ENCODE measurements around the gene TRPV3.
"Not testable (repeated sequence)": the region's sequence is repeated elsewhere in the genome, so short reads cannot be mapped to it uniquely, and the experiment has no call there.

TRPV3 gene

DNA sequence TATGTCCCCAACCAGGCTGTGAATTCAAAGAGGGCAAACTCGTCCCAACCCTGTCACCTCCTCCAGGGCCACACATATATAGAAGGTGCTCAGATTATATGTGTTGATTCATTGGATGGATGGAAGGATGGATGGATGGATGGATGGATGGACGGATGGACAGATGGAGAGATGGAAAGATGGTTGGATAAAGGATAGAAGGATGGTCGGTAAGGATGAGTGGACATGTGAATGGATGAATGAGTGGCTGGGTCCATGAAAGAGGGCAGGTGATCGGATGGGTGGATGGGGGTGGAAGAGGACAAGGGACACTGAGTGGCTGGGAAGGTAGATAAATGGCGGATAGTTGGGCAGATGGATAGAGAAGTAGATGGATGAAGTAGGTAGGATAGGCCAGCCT, 30.1 kb downstream of the TRPV3 start:
- no peak for DNase-seq (ENCODE audit: extremely low read depth in 1 of 2, low read depth in 1 of 2)

DNA sequence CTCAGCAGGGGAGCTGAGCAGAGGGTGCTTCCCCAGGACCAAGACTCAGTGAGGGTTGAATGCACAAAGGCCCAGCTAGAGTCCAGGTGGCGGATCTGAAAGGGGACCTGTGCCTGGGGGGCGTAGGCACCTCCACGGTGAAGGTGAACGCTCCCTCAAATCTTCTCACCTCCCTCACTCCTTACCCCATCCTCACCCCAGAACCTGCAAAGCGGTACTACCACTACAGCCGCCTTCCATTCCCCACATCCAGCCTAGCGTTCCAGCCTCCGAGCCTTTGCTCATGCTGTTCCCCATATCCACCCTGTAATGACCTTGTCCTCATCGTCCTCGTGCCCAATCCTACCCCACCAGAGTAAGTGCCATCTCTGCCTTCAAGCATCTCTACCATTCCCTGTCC, 30.6 kb downstream of the TRPV3 start:
- no peak for DNase-seq (ENCODE audit: extremely low read depth in 1 of 2, low read depth in 1 of 2)

DNA sequence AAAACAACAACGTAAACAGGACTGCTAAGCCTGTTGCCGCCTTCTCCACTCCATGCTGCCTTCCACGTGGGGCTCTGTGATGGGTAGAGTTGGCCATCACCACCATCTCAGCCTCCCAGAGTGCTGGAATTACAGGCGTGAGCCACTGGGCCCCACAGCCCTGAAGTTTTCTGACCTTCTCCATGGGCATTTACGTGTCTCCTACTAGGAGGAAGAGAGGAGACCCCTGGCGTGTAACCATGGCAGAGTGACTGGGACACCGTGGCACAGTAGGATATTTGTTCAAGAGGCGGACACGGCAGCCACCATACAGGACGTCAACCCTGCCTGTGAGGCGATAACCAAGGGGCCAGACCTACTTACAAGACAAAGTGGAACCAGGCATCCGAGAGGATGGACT, 31.1 kb downstream of the TRPV3 start:
- no peak for DNase-seq (ENCODE audit: extremely low read depth in 1 of 2, low read depth in 1 of 2)

DNA sequence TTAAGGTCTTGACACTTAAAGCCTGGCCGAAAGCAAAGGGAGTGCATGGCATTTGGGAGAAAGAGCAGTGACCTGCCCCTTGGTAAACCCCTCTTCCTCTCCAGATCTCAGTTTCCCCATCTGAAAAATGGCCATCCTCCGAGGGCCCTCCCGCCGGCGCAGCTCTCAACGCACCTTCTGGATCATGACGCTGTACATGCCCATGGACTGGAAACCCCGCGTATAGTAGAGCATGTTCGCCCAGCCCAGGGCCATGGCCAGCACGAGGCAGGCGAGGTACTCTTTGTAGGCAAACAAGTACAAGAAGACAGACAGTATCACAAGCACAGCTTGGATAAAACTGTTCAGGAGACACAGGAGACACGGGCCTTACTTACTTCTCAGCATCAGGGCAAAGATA, 33.6 kb downstream of the TRPV3 start:
- no peak for DNase-seq (ENCODE audit: extremely low read depth in 1 of 2, low read depth in 1 of 2)

DNA sequence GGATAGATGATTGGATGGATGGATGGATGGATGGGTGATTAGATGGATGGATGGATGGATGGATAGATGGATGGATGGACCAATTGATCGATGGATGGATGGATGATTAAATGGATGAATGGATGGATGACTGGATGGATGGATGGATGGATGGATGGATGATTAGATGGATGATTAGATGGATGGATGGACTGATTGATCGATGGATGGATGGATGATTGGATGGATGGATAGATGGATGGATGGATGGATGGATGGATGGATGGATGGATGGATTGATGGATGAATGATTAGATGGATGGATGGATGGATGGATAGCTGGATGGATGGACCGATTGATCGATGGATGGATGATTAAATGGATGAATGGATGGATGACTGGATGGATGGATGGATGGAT, 38.1 kb downstream of the TRPV3 start:
- DNase-seq (ENCODE audit: extremely low read depth in 1 of 2, low read depth in 1 of 2) = not testable (repeated sequence)

DNA sequence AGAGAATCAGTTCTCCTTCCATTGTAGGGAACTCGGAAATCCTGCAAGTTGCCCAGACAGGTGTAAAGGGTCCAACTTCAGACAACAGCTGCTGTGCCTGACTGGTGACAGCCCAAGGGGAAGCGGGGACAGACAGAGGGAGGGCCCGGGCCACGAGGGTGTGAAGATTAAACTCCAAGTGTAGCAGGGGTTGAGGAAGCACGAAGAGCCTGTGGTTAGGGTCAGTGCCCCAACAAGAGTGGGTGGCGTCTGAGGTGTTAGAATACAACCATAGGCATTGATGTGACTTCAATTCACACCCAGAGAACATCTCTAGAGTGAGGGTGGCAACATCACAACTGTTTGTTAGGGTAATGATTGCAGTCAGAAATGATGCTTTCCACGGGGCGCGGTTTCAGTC, 42.7 kb downstream of the TRPV3 start:
- DNase-seq (ENCODE audit: extremely low read depth in 1 of 2, low read depth in 1 of 2) = no peak

DNA sequence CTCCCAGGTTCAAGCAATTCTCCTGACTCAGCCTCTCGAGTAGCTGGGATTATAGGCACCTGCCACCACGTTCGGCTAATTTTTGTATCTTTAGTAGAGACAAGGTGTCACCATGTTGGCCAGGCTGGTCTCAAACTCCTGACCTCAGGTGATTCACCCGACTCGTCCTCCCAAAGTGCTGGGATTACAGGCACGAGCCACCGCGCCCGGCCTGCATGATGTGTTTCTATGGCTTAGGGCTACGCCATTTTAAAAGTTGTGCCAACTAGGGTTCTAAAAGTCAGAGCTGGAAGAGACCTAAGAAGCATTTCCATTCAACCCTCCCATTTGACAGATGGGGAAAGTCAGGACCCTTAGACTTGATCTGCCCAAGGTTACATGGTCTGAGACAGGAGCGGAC, 43.4 kb downstream of the TRPV3 start:
- not testable (repeated sequence) for DNase-seq (ENCODE audit: extremely low read depth in 1 of 2, low read depth in 1 of 2)

DNA sequence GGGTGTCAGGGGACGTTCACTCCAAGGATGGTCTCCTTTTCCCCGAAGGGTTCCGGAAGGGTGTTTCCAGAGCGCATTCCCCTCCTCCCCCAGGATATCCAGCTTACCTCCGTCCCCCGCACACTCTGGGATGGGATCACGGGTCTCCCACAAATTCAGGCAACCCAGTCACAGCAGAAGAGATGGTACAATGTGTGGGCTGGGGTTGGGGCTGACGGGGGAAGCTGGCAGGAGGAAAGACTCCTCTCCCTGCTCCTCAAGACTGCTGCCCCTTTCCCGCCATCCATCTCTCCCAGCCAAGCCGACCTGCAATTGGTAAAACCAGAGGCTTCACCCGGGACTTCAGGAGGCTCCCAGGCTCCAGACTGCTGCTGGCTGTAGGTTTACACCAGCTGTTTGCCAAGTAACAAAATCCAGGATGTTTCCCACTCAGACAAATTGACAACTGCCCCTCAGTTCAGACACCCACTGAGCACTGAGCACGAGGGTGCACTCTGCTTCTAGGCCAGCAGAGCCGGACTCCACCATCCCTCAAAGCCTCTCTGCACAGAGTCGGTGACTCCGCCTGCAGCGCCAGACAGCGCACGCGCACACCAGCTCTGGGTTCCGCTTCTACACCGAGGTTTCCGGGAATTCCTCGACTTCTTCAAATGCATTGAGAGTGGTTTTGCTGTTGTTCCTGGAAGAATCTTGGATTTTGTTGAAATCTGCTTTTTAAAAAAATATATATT, 44.1 kb downstream of the TRPV3 start:
- no peak for DNase-seq (ENCODE audit: extremely low read depth in 1 of 2, low read depth in 1 of 2)

DNA sequence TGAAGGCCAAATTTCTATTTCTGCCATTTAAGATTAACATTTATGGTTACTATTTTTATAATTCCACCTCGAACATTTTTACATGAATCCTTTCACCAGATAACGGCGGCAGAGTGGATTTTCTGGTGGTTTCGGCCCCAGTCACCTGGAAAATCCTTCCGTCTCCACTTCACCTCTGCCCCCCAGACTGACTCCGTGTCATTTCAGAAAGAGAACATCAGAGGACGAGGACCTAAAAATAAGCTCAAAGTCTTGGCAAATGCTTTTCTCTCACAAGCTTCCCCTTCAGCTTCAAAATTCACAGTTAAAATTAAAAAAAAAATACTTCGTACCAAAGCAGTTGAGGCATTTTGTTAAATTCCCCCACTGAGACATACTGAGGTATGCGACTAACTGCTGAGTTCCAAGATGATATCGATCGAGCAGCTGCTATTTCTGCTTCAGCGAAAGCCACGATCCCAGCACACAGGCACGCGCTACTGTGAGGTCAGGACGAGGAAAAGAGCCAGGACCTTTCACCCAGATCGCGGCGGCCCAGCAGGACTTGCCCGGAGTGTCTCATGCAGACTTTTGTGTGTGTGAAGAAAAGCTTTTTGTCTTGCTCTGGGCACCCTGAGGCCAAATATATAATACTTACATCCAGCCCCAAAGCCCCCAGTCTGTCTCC, 45.0 kb downstream of the TRPV3 start:
- DNase-seq (ENCODE audit: extremely low read depth in 1 of 2, low read depth in 1 of 2) = no peak

DNA sequence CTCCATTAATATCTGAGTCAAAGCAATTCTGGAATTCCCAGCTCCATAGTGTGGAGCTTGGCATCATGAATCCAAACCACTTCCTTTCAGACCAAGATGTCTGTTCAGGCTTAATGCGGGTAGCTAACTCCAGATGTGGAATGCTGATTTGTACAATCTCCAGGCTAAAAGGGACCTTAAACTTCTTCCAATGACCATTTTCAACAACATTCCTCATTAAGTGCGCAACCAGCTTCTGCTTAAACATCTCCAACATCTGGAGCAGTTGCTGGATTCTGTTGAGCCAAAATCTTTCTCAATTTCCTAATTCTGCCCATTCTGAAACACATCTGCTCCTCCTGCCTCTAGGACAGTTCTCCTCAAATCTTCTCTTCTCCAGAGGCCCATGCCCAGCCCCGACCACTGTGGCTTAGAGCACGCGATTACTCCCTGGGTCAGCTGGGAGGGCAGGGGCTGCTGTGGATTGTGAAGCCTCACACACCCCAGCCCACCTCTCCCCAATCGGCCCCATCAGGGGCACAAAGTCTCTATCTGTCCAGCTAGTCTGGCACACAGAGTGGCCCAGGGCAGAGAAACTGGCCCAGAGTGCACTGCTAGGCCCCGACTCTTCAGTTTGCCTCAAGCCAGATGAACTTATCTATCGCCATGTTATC, 45.6 kb downstream of the TRPV3 start:
- DNase-seq (ENCODE audit: extremely low read depth in 1 of 2, low read depth in 1 of 2) = no peak

DNA sequence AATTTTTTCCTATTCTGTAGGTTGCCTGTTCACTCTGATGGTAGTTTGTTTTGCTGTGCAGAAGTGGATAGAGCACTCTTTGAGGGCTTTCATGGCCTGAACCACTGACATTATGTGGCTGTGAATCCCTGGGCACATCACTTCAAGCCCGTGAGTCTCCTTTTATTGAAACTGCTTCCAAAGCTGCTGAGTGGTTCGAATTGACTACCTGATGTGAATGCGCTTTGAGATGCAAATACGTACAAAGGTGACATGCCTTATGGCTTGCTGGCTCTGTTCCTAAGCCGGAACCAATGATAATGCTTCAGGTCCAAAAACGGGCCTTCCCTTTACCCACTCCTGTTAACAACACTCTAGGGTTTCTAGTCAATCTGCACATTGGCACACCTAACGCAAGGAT, 47.5 kb downstream of the TRPV3 start:
- no peak for DNase-seq (ENCODE audit: extremely low read depth in 1 of 2, low read depth in 1 of 2)

DNA sequence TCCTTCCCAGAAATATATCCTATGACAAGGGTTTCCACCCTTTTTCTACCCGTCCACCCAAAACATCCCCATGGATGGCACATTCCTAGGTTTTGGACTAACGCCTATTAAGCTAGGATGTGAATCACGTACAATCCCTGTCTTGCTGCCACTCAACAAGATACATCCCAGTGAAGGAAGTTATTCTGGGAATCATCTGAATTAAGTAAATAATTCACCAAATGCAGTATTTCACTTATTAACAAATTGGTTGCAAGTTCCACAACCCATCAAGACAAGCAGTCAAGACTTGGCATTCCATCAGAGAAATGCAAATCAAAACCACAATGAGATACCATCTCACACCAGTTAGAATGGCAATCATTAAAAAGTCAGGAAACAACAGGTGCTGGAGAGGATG, 49.7 kb downstream of the TRPV3 start:
- no peak for DNase-seq (ENCODE audit: extremely low read depth in 1 of 2, low read depth in 1 of 2)

DNA sequence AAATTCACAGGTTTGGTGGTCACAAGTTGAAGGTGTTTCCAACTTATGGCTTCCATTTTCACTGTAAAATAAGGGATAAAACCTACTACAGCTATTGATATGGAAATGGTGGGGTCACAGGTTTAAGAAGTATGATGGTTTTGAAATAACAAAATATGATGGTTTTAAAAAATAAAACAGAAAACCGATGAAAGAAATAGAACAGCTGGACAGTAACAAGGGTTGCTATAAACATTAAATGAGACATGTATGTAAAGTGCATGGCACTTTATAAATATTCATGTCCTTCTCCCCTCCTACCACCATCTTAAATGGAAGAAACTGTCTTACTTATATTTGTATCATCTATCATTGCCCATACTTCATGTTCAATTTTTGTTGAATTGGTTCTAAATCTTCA, 50.5 kb downstream of the TRPV3 start:
- no peak for DNase-seq (ENCODE audit: extremely low read depth in 1 of 2, low read depth in 1 of 2)

DNA sequence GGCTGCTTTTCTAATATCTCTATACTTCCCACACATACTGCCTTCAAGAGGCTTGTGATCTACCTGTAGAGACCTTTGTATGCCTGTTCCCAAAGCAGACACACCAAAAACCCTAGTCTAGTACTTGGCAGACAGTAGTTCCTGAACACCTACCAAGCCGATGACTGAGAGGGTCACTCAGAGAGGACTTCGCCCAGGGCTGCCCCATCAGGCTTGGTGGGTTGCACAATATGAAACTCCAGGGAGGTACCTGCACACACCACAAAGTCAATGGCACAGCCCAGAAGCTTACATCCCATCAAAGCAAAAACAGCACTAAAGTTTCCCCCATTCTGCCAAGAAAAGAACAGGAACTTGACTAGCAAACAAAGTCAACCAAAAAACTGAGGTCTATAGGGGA, 51.6 kb downstream of the TRPV3 start:
- DNase-seq (ENCODE audit: extremely low read depth in 1 of 2, low read depth in 1 of 2) = no peak

DNA sequence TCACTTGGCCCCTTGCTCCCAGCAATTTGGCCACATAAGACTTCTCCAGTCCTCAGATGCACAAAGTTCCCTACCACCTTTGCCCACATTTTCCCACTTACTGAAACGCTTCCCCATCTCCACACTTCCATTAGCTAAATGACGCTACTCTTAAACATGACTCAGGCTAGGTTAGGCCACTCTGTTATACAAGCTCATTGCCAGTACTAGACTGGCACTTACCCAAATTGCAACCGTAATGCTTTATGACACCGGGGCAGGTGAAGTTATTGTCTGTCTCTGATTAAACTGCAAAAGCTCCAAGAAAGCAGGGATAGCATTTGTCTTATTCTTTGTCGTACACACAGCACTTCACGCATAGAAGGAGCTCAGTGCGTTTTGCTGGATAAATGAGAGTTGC, 52.6 kb downstream of the TRPV3 start:
- no peak for DNase-seq (ENCODE audit: extremely low read depth in 1 of 2, low read depth in 1 of 2)

DNA sequence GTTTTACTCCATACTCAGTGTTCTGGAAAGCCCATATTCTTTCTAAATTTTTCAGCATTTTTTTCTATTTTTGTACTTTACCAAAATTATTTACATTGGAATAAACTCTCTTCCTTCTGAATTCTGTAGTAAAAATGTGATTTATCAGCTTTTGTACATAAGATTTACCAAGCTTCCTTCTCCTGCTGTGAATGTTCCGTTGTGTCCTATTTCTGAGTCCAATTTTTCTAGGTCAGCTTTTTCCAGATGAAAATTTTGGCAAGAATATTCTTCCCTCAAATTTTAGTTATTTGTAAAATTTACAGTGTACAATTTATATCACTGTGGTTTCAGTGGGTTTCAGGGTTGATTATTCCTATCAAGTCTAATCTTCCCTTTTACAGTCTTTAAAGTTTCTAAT, 54.3 kb downstream of the TRPV3 start:
- no peak for DNase-seq (ENCODE audit: extremely low read depth in 1 of 2, low read depth in 1 of 2)

DNA sequence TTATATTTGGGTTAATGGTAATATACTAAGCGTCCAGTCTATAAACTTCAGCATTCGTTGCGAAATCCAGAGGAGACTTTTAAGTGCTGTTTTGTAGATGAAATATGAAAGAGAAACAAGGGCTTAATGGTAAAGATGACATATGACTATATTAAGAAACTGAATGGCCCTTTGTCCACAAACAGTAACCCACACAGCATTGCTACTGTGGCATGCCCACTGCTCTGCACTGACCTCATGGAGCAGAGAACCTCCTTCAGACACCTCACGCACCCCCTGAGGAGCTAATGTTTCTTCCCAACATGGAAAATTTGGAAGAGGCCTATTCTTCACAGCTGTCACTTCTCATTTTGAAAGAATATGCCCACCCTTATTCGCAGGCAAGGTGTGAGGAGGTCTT, 55.1 kb downstream of the TRPV3 start:
- DNase-seq (ENCODE audit: extremely low read depth in 1 of 2, low read depth in 1 of 2) = no peak

DNA sequence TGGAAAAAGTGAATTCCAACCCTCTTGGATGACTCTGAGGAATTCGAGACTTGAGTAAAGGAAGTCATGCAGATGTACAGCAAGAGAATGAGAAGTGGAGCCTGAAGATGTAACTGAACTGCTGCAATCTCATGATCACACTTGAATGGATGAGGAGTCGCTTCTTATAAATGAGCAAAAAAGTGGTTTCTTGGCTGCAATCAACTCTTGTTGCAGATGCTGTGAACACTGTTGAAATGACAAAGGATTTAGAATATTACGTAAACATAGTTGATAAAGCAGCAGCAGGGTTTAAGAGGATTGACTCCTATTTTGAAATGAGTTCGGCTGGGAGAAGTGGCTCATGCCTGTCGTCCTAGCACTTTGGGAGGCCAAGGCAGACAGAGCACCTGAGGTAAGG, 56.3 kb downstream of the TRPV3 start:
- DNase-seq (ENCODE audit: extremely low read depth in 1 of 2, low read depth in 1 of 2) = no peak

DNA sequence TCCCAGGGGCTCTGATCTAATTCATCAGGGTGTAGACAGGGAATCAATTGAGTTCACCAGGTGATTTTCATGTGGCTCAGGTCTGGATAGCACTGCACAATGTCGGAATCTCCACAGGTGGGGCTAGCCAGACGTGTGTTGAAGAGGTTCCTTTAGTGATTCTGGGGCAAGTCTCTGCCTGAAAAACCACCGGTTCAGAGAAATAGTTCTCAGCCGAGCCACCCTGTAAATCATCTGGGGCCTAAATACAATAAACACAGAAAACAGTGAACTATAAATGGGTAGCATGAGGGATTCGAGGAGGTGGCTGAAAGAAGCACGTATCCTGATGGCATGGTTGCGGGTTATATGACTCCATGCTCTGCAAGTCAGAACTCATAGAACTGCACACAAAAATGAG, 60.5 kb downstream of the TRPV3 start:
- no peak for DNase-seq (ENCODE audit: extremely low read depth in 1 of 2, low read depth in 1 of 2)

DNA sequence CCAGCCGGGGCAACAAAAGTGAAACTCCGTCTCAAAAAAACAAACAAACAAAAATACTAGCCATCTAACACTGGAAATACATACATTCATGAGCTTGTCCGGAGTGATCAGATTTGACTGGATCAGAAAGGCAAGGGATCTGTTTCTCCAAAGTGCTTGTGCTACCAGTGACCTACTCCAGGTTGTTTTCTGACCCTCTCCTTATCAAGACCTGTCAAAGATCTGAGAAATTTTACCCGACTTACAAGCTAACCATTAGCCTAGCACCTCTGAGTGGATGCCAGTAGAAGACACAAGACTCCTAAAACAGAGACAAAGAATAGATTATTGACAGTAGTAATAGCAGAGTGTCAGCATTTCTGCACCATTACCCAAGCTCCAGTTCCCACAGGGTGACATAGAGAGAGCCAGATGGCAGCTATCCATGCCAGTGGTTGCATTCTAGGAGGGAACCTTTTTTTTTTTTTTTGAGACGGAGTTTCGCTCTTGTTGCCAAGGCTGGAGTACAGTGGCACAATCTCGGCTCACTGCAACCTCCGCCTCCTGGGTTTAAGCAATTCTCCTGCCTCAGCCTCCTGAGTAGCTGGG, 72.0 kb downstream of the TRPV3 start:
- DNase-seq (ENCODE audit: extremely low read depth in 1 of 2, low read depth in 1 of 2) = no peak

DNA sequence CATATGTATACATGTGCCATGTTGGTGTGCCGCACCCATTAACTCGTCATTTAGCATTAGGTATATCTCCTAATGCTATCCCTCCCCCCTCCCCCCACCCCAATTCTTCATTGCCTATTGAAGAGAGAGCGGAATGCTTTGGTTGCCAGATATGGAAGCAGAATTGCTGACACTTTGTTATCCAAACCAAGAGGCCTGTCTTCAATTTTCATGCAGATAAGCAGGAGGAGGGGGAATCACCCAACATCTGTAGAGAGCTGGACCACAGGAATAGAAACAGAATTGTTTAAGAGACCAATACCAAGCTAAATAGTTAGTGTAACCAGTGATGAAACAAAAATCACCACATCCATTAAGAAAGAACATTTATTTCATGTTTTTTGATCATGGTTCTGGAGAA, 74.8 kb downstream of the TRPV3 start:
- no peak for DNase-seq (ENCODE audit: extremely low read depth in 1 of 2, low read depth in 1 of 2)

DNA sequence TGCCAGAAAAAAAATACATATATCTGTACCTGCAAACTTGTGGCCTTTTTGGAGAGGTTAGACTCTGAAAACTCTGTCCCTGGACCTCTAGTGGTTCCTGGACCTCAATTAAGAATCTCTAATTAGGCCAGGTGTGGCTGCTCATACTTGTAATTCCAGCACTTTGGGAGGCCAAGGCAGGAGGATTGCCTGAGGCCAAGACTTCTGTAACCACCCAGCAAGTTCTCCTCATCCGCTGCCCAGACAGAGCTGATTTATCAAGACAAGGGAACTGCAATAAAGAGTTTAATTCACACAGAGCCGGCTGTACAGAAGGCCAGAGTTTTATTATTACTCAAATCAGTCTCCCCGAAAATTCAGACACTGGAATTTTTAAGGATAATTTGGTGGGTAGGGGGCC, 77.6 kb downstream of the TRPV3 start:
- no peak for DNase-seq (ENCODE audit: extremely low read depth in 1 of 2, low read depth in 1 of 2)
